Measurements from ENCODE around the gene LIN9.
"Not testable (repeated sequence)": the region's sequence is repeated elsewhere in the genome, so short reads cannot be mapped to it uniquely, and the experiment has no call there.

The LIN9 gene

DNA sequence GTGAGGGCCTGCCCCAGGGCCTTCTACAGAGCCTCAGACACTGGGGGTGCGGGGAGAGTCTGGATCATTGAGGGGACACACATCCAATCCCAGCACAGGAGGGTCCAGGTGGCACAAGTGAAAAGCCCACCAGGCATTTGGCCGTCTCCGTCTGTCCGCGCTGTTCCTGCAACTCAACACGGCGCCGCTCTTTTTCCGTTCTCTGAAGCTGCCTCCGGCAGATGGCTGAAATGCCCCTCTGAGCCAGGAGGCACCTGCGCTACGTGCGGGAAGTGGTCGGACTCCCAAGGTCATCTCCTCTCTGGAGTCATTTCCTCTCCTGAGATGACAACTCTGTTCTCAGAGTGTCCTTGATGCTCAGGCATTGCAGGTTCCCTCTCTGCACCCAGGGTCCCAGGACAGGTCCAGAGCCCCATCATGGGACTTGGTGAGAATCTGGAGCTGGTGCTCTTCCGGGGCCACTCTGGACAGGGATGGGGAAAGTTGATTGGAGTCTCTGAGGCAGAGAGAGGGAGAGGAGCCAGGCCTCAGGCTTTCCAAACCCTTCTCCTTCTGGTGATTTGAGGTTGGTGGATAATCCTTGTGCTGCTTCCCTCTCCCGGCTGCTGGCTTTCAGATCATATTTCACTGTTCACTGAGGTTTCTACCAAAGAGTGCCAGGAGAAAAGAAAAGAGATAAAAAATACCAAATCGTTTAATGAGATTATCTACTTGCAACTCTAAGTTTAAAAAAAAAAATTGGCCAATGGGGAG is 99.5 kb downstream of the LIN9 start:
- no peak for DNase-seq

DNA sequence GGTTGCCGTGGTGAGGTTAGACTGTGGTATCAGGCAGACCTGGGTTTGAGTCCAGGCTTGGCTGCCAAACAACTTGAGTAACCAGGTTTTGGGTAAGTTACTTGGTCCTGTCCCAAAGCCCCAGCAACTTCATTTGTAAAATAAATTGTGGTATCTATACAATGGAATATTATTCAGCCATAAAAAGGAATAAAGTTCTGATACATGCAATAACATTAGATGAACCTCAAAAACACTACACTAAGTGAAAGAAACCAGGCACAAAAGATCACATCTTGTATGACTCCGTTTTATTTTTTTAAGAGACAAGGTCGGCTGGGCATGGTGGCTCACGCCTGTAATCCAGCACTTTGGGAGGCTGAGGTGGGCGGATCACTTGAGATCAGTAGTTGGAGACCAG is 101.9 kb downstream of the LIN9 start:
- DNase-seq, result no peak

DNA sequence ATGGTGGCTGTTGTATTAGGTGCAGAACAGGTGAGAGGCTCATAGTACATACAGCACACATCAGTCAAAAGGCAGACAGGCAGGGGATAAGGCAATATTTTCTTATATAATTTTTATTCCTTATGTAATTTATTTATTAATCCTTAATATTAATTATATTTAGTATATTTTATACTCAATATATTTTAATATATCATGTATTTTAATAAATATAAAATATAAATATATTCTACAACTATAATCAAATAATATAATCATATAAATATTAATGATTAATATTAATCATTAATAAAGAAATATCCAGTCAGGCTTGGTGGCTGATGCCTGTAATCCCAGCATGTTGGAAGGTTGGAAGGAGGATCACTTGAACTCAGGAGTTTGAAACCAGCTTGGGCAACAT is 104.8 kb downstream of the LIN9 start:
- no peak for DNase-seq

DNA sequence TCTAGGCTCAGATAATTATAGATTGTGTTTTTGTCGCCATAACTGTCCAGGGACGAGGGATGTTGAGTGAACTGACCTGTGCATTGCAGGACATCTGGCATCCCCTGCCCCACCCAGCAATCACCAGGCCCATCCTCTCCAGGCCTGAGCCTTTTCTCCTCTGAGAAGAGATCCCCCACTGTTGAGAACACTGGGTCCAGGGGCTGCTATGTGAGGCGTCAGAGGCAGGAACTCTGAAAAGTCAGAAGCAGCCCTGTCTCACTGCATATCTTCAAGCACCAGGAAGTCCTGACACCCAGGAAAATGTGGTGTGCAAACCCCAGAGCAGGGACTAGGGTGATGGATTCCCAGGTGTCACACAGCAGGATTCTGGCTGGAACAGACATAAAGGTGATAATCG is 105.3 kb downstream of the LIN9 start:
- DNase-seq, result no peak

GRCh38 chr1:226203240-226203639 is 105.7 kb downstream of the LIN9 start:
- DNase-seq, result no peak

GRCh38 chr1:226202666-226203065 is 106.3 kb downstream of the LIN9 start:
- DNase-seq, result not testable (repeated sequence)

DNA sequence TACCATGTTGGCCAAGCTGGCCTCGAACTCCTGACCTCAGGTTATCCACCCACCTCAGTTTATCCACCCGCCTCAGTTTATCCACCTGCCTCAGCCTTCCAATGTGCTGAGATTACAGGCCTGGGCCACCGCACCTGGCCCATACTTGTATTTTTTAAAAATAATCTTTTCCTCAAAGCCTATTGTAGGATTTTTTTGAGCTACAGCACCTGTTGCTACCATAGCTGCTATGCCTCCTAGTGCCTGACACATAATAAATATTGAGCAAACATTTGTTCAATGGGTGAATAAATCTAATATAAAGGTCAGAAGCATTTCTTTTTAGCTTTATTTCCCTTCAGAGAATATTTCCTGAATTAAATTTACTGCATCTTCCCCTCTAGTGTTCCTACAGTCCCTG is 106.7 kb downstream of the LIN9 start:
- DNase-seq, result no peak

GRCh38 chr1:226201029-226201593 is 107.9 kb downstream of the LIN9 start:
- no peak for DNase-seq

GRCh38 chr1:226199971-226200370 is 109.0 kb downstream of the LIN9 start:
- DNase-seq, result no peak

GRCh38 chr1:226195144-226195543 is 113.8 kb downstream of the LIN9 start:
- DNase-seq, result no peak

DNA sequence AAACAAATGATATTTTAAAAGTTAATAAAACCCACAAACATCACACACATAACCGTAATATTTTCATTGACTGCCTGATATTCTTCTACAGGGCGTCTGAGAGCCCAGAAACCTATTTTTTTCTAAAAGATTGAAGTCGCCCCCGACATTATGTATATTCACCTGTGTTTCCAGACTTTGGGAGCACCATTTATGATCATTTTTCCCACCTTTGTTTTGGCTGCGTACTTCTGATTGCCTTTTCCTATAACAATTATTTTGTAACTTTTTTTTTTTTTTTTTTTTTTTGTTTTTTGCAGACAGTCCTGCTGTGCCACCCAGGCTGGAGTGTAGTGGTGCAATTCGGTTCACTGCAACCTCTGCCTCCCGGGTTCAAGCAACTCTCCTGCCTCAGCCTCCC is 121.6 kb downstream of the LIN9 start:
- no peak for DNase-seq

DNA sequence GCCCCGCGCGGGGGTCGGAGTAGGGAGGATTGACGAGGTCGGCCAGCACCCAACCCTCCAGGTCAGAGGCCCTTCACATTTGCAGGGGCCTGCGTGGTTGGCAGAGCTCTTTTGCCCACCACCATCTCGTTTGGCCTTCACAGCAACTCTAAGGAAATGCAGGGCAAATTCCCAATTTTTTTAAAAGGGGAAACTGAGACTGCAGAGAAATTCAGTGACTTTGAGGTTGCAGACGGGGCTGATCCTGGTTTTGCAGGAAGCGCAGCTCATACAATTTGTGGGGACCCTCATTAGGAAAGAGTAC is 122.0 kb downstream of the LIN9 start:
- DNase-seq, result no peak

DNA sequence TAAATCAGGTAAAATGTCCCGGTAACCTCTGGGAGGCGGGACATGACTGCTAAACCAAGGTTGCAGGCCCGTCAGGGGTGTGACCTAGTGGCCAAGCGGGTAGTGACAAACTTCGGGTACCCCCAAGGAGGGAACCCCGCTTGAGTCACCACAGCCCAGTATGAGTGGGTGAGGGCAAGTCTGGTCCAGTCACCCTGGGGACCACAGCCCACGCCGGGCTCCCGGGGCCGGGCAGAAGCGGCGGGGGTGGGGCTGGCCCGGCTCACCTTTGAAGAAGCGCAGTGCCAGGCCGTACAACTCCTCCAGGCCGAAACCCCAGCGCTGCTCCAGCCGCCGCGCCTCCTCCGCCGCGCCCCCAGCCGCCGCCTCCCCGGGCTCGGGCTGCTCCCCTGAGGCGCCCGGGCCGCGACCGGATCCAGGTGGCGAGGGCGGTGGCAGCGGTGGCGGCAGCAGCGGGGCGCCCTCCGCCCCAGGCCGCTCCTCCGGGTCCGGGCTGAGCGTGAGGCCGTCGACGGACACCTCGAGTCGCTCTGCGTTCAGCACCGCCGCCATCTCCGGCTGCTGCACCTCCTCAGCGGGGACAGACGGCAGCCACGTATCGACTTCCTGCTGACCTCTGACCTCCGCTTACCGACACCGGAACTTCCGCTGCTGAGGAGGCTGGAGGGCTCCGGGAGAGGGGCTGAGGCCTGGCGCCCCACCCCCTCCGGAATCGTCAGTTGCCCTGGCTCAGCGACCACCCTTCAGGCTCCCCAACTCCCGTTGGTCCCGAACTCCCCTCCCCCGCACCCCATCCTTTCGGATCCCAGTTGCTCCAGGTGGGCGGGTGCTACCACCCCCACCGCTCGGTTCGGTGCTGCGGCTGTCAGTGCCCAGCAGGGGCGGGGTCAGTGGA is 122.6 kb downstream of the LIN9 start, which contains the start of gene ACBD3:
Gene ACBD3, minus strand, starts transcription at position 618 of the 895 bp plus-strand sequence. Its CDS starts 66 bp downstream, at position 552.
- DNase-seq, result peak; percentile 87

GRCh38 chr1:226185141-226186036 is 123.6 kb downstream of the LIN9 start:
- DNase-seq, result no peak

- DNase-seq, result peak; percentile 23
Observed at GRCh38 chr1:226181996-226182714, 126.8 kb downstream of the LIN9 start.
